HepG2 (cell line): Measurements from ENCODE around the gene OR52N2. TPM values are rescaled to one million over a fixed set of nuclear protein-coding genes. Genes with fewer than 3 reads are reported as not detected.

Source experiments
- ATAC-seq: fragments of 200-7000 bp; cut with Tn5 transposase; 3 replicates; pipeline ENCODE4 v1.9.1; 2020; ENCODE audit warnings: mild to moderate bottlenecking, moderate library complexity
- BruUV-seq: library from RNA; stranded (reverse); fragments of 400-500 nt; replicated peaks from 2 replicates; lab custom pipeline; 2021; lab: Mats Ljungman, UMichigan
- CTCF ChIA-PET: fragments of 300-600 bp; formaldehyde crosslinking; extraction: SDS; loops from one replicate; lab custom pipeline; 2021; ENCODE audit warnings: low total read pairs, inconsistent platforms, low intra/inter-chr PET ratio; lab: Yijun Ruan, JAX
- POLR2A ChIA-PET: fragments of 350-600 bp; sonication (Branson Sonifier 250); formaldehyde crosslinking; loops from one replicate; lab custom pipeline; 2020; ENCODE audit warnings: antibody characterized with exemption, inconsistent platforms; lab: Yijun Ruan, JAX
- DNase-seq: peaks from one replicate; pipeline ENCODE4 v3.0.0-alpha.2; 2015; ENCODE audit warnings: low spot score
- FAIRE-seq: peaks from 3 replicates; lab custom pipeline; 2011; peaks lifted over from hg19 to GRCh38; lab: Jason Lieb, UNC
- H2AFZ ChIP-seq: one replicate; pipeline ENCODE4 v1.6.1; 2011; ENCODE audit warnings: low read length, inconsistent platforms
- H3K27ac ChIP-seq: fragments of 300-600 bp; 3 replicates; pipeline ENCODE4 v1.8.0; 2011; ENCODE audit warnings: mixed run types, mild to moderate bottlenecking, mixed read lengths, low read length, inconsistent platforms; ENCODE audit not compliant: insufficient read depth; ENCODE audit errors: extremely low read length
- H3K27me3 ChIP-seq, 2 experiments: fragments of 200-600 bp in 1 of 2; 2 replicates in 1 of 2; 3 replicates in 1 of 2; pipeline versions ENCODE4 v1.6.0 to v1.8.0; 2011; ENCODE audit warnings: low read length in 2 of 2, mild to moderate bottlenecking in 2 of 2, moderate library complexity in 2 of 2, inconsistent platforms in 1 of 2; ENCODE audit not compliant: insufficient read depth in 2 of 2, control insufficient read depth in 1 of 2
- H3K36me3 ChIP-seq, 2 experiments: fragments of 200-600 bp in 1 of 2; replicated peaks in 1 of 2; 2 replicates in 1 of 2; 3 replicates in 1 of 2; pipeline versions ENCODE4 v1.5.1 to v1.8.0; 2011; ENCODE audit warnings: low read length in 2 of 2, inconsistent platforms in 1 of 2; ENCODE audit not compliant: insufficient read depth in 2 of 2, control insufficient read depth in 1 of 2
- H3K4me1 ChIP-seq: 2 replicates; pipeline ENCODE4 v1.5.1; 2012; ENCODE audit warnings: low read length, inconsistent platforms; ENCODE audit not compliant: insufficient read depth
- H3K4me2 ChIP-seq: 2 replicates; pipeline ENCODE4 v1.6.0; 2011; ENCODE audit warnings: low read depth, low read length, inconsistent platforms
- H3K4me3 ChIP-seq, 3 experiments: fragments of 200-600 bp in 1 of 3; sonication (generic), shearing (Covaris generic) in 1 of 3; replicated peaks in 1 of 3; 2 replicates each; pipeline ENCODE4 v1.5.1; 2011 to 2016; ENCODE audit warnings: low read length in 3 of 3, inconsistent platforms in 2 of 3, low read depth in 2 of 3, mild to moderate bottlenecking in 2 of 3, control low read depth in 1 of 3, mixed read lengths in 1 of 3; ENCODE audit not compliant: insufficient read depth in 1 of 3
- H3K79me2 ChIP-seq: one replicate; pipeline ENCODE4 v1.6.1; 2011; ENCODE audit warnings: low read length, inconsistent platforms; ENCODE audit not compliant: insufficient read depth
- H3K9ac ChIP-seq: 2 replicates; pipeline ENCODE4 v1.6.0; 2011; ENCODE audit warnings: mild to moderate bottlenecking, low read depth, low read length, inconsistent platforms; ENCODE audit not compliant: insufficient read depth
- H3K9me3 ChIP-seq: 2 replicates; pipeline ENCODE4 v1.5.1; 2012; ENCODE audit warnings: mild to moderate bottlenecking, low read length
- H4K20me1 ChIP-seq: 2 replicates; pipeline ENCODE4 v1.6.0; 2011; ENCODE audit warnings: inconsistent platforms, mild to moderate bottlenecking, low read length, moderate library complexity; ENCODE audit not compliant: insufficient read depth
- BCL3 ChIP-seq: sonication (generic); formaldehyde crosslinking; IDR thresholded peaks from 2 replicates; pipeline ENCODE4 v1.5.1; 2020; ENCODE audit warnings: mild to moderate bottlenecking, missing genetic modification reagents, moderate library complexity
- FOXK1 ChIP-seq: sonication (generic); formaldehyde crosslinking; IDR thresholded peaks from 2 replicates; pipeline ENCODE4 v1.4.0; 2020; ENCODE audit warnings: low read depth, missing genetic modification reagents, borderline replicate concordance
- HDAC2 ChIP-seq: sonication (generic); formaldehyde crosslinking; IDR thresholded peaks from 2 replicates; pipeline ENCODE4 v1.4.0; 2020; ENCODE audit warnings: missing genetic modification reagents
- YEATS4 ChIP-seq: sonication (generic); formaldehyde crosslinking; IDR thresholded peaks from 2 replicates; pipeline ENCODE4 v1.4.0; 2020; ENCODE audit warnings: missing genetic modification reagents, borderline replicate concordance
- ZBTB3 ChIP-seq: sonication (generic); formaldehyde crosslinking; IDR thresholded peaks from 2 replicates; pipeline ENCODE4 v1.4.0; 2020; ENCODE audit warnings: low read depth, mild to moderate bottlenecking, moderate library complexity, missing genetic modification reagents, borderline replicate concordance
- ZMYM2 ChIP-seq: sonication (generic); formaldehyde crosslinking; IDR thresholded peaks from 2 replicates; pipeline ENCODE4 v1.8.0; 2022; ENCODE audit warnings: mild to moderate bottlenecking, missing genetic modification reagents
- ZNF34 ChIP-seq: sonication (generic); formaldehyde crosslinking; IDR thresholded peaks from 2 replicates; pipeline ENCODE4 v1.4.0; 2020; ENCODE audit warnings: mild to moderate bottlenecking, missing genetic modification reagents, borderline replicate concordance
- ZNF766 ChIP-seq: sonication (generic); formaldehyde crosslinking; IDR thresholded peaks from 2 replicates; pipeline ENCODE4 v1.5.0; 2020; ENCODE audit warnings: missing genetic modification reagents, borderline replicate concordance
- ZNF883 ChIP-seq: sonication (generic); formaldehyde crosslinking; IDR thresholded peaks from 2 replicates; pipeline ENCODE4 v1.5.1; 2020; ENCODE audit warnings: mild to moderate bottlenecking, missing genetic modification reagents; ENCODE audit errors: not compliant biosample characterization
- WGBS: methylation state at CpG from one replicate; pipeline ENCODE4 v1.1.6; 2017; ENCODE audit warnings: low lambda C conversion rate; 5-methylcytosine and 5-hydroxymethylcytosine counted together
- in situ Hi-C: cut with HindIII; loops from 2 replicates; pipeline ENCODE4 v1.10.0; 2017; ENCODE audit warnings: low pct_unique_long_range_greater_than_20kb; ENCODE audit not compliant: extremely low pct_ligation_motif_present
- intact Hi-C: fragments of 100-400 bp; cut with micrococcal nuclease; formaldehyde crosslinking; loops from one replicate; pipeline ENCODE4 v1.10.0; 2022; ENCODE audit not compliant: unreplicated experiment
- polyA plus RNA-seq, 8 experiments: library from polyadenylated mRNA; depleted of rRNA in 3 of 8; stranded (reverse) in 7 of 8; unstranded in 1 of 8; fragments of >200 nt; fragmentation: Illumina TruSeq in 4 of 8; extraction: Trizol in 4 of 8; gene quantifications; 2 replicates each; pipeline versions ENCODE4 v1.2.1 to v1.2.3, GENCODE V29; 2011 to 2016; ENCODE audit warnings: low read depth in 4 of 8, missing spikeins in 1 of 8, mixed read lengths in 1 of 8; ENCODE audit not compliant: insufficient read depth in 1 of 8
- total RNA-seq, 5 experiments: library from RNA; depleted of rRNA; stranded (reverse); fragments of >200 nt; fragmentation: Illumina TruSeq; extraction: Trizol; gene quantifications; 2 replicates each; pipeline ENCODE4 v1.2.3, GENCODE V29; 2016; ENCODE audit warnings: low read depth in 1 of 5

OR52N2 gene
- total and polyA plus RNA-seq, 2 of the 13 experiments (the other 11 are each of a cell fraction or from before 2014, with no cell fraction given) = not detected

- ChIA-PET CTCF (no interaction called here), POLR2A (no interaction called here)
- no peak for ATAC-seq
- Histone ChIP-seq H3K27ac (no peak within 1 kb of the TSS), H3K9me3 (no peaks in the 10 kb centered on the region), H3K4me3 (no peak within 1 kb of the TSS), H2AFZ (no peak within 1 kb of the TSS), H3K9ac (no peak within 1 kb of the TSS), H3K27me3 (no peaks in the 10 kb centered on the region), H3K4me2 (no peak within 1 kb of the TSS), H3K36me3 (no peaks in the 10 kb centered on the region), H3K79me2 (no peaks in the 10 kb centered on the region), H4K20me1 (no peaks in the 10 kb centered on the region), H3K4me1 (no peaks in the 10 kb centered on the region)
- WGBS = 0% methylated on average over 1 of the region's 1 CpG
- no peak for DNase-seq
- no TSS peak for BruUV-seq
- in situ Hi-C loops = no loop called here
- intact Hi-C loops = no loop called here
- no peak for TF ChIP-seq ZNF883
- TF ChIP-seq FOXK1 (CRISPR knock-in tag) = no peak
- TF ChIP-seq ZMYM2 (CRISPR knock-in tag) = no peak
- no peak for TF ChIP-seq ZBTB3 (CRISPR knock-in tag)
- TF ChIP-seq HDAC2 (CRISPR knock-in tag) = no peak
- TF ChIP-seq ZNF34 (CRISPR knock-in tag) = no peak
- no peak for TF ChIP-seq ZNF766 (CRISPR knock-in tag)
- TF ChIP-seq YEATS4 = no peak
- no peak for TF ChIP-seq BCL3 (CRISPR knock-in tag)
- no peak for FAIRE-seq
Observed at GRCh38 chr11:5841797-5842196, 33.1 kb downstream of the OR52N2 start, which contains the start of gene OR52E6. OR52E6 (minus strand) TSS chr11:5841897; CDS start chr11:5841897, 0 bp downstream.
